Activated naive CD4-positive, alpha-beta T cell treated with anti-CD3 and anti-CD28 coated beads, Interleukin-2, amount 50 U/mL, for 72 hours (primary cell): ENCODE measurements around the gene EIF3L. TPM values are rescaled to one million over a fixed set of nuclear protein-coding genes. Genes with fewer than 3 reads are reported as not detected.
A peak's percentile ranks its signal among the peaks of the same experiment; 100 is the strongest.
"Not testable (repeated sequence)": the region's sequence is repeated elsewhere in the genome, so short reads cannot be mapped to it uniquely, and the experiment has no call there.

ENCODE experiments used
- ATAC-seq, 2 donors: fragments of 150-1000 bp; cut with Tn5 transposase; 2 replicates each; pipeline ENCODE4 v1.10.0; 2021; ENCODE audit warnings: mild to moderate bottlenecking in 2 of 2, moderate library complexity in 2 of 2
- DNase-seq, 2 donors: peaks; one replicate each; pipeline ENCODE4 v3.0.0; 2021 to 2022; ENCODE audit warnings: low spot score in 2 of 2
- H3K27ac Mint-ChIP-seq, 2 donors: one replicate each; pipeline ENCODE4 v1.8.0; 2022; ENCODE audit warnings: mild to moderate bottlenecking in 2 of 2, mixed read lengths in 2 of 2
- H3K36me3 Mint-ChIP-seq, 2 donors: one replicate each; pipeline ENCODE4 v1.8.0; 2022; ENCODE audit warnings: mixed read lengths in 2 of 2
- H3K9me3 Mint-ChIP-seq, 2 donors: one replicate each; pipeline ENCODE4 v1.8.0; 2022; ENCODE audit warnings: mixed read lengths in 2 of 2
- total RNA-seq, 2 donors: library from RNA; stranded (reverse); gene quantifications; one replicate each; pipeline ENCODE4 v1.2.3, GENCODE V29; 2022

EIF3L gene
- 1,000 to 10,000 TPM in 1 of 2 donors, 100 to 1,000 TPM in 1; 699 to 1,046 TPM for total RNA-seq

DNA sequence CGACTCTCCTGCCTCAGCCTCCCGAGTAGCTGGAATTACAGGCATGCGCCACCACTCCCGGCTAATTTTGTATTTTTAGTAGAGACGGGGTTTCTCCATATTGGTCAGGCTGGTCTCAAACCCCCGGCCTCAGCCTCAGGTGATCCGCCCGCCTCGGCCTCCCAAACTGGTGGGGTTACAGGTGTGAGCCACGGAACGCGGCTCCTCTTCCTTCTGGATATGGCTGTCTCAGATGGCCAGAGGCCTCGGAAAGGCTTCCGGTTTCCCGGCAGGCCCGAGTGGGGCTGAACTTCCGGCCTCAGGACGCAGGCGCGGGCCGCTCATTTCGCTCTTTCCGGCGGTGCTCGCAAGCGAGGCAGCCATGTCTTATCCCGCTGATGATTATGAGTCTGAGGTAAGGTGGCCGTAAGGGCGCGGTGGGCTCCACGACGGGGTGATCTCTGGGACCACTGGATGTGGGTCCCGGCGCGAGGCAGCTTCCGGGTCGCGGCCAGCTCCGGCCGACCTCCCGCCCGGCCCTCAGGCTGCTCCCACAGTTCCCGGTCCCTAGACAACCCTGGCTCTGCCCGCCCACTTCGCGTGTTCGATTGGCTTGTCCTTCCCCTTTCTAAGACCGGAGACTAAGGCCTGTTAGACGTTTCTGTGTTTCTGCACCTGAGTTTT, at the start of gene EIF3L:
Gene EIF3L, plus strand, starts transcription at position 331 of the 663 bp plus-strand sequence. Its CDS starts 31 bp downstream, at position 362.
- Mint-ChIP-seq H3K27ac (peak within 1 kb of the TSS; percentile 100), H3K9me3 (no peaks in the 10 kb centered on the region), H3K36me3 (peaks cover 36 to 47% of the 10 kb centered on the region in 2 donors)
- ATAC-seq (peak; percentile 77 to 79), DNase-seq (peak; percentile 89 to 92)

DNA sequence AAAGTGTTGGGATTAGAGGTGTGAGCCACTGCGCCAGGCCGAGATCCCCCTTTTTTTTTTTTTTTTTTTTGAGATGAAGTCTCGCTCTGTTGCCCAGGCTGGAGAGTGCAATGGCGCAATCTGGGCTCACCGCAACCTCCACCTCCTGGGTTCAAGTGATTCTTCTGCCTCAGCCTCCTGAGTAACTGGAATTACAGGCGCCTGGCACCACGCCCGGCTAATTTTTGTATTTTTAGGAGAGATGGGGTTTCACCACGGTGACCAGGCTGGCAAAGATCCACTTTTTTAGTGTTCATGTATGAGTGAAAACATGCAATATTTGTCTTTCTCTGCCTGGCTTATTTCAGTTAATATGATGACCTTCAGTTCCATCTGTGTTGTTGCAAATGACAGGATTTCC, 49.2 kb upstream of the EIF3L start:
- H3K9me3 Mint-ChIP-seq, ATAC-seq, H3K27ac Mint-ChIP-seq, H3K36me3 Mint-ChIP-seq, DNase-seq: not testable (repeated sequence)

DNA sequence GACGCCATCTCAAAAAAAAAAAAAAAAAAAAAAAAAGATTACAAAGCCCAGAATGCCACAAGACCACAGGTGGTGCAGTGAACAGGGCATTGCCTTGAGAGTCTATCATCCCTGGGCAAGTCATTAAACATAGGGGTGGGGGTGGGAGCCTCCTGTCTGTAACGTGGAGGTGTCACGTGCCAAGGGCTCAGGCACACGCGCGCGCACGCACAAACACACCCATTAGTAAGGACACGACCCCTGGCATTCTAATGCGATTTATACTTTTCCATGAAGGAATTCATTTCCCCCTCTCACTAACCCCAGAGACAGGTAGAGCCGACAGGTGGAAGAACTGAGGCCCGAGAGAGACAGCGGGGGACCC, 47.3 kb upstream of the EIF3L start:
- Mint-ChIP-seq H3K9me3 (no peaks in the 10 kb centered on the region), H3K36me3 (peaks cover 0 to 11% of the 10 kb centered on the region in 2 donors), H3K27ac (no peak overlapping the region)
- DNase-seq: no peak
- no peak for ATAC-seq

DNA sequence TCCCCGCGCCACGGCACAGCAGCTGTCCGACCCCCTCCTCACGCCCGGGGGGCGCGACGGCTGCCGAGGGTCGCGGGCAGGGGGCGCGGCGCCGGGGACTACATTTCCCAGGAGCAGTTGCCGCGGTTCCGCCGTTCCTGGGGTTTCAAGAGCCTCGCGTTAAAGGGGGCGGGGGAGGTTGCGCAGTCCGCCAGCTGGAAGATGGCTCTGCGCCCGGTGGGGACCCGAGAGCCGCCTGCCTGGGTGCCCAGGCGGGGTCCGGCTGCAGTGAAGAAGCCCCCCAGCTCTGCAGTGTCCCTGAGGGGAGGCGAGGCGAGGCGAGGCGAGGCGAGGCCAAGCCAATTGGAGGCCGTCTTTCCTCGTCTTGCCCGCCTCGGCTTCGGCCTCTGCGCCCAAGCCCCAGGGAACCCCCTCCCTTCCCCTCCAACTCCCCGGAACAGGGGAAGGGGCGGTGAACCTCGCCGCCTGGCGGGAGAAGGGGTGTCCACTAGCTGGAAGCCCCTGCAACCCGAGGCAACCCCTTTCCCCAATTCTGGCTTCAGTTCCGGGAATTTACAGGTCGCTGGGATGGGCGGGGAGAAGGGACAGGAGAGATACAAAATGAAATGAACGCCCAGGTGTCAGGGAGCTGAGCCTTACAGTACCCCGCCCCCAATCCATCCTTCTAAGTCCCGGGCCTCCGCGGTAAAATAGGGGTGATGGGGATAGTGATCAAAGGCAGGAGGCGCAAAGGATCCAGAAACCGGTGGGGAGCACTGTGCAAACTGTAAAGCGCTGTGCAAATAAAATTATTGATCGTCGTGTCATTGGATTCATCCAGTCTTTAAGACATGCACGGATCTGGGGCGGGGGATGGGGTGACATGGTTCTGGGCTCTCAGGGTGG, 46.7 kb upstream of the EIF3L start:
- DNase-seq: peak in 1 of 2 donors; percentile 20
- Mint-ChIP-seq H3K27ac (no peak overlapping the region), H3K9me3 (no peaks in the 10 kb centered on the region), H3K36me3 (peaks cover 0 to 11% of the 10 kb centered on the region in 2 donors)
- peak; percentile 24 to 51 for ATAC-seq

DNA sequence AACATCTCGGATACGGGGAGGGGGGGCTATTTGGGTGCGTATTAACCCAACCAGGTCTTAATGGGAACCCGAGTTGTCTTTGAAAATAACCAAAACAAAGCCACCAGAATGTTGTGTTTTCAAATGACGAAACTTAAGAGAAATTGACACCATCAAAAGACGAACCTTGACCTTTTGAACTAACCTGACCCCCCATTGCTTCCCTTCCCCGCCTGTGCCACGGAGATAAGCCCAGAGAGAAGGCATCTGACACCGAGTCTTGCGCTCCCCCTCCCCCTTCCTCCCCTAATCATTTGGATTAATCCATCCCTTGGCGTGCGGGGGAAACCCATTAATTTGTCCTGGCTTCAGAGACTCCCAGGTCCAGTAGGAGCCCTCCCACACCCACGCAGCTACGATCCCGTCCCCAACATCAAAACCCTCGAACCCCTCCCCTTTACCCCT, 46.0 kb upstream of the EIF3L start:
- no peak for DNase-seq
- Mint-ChIP-seq H3K36me3 (peaks cover 0 to 11% of the 10 kb centered on the region in 2 donors), H3K9me3 (no peaks in the 10 kb centered on the region), H3K27ac (no peak overlapping the region)
- no peak for ATAC-seq

DNA sequence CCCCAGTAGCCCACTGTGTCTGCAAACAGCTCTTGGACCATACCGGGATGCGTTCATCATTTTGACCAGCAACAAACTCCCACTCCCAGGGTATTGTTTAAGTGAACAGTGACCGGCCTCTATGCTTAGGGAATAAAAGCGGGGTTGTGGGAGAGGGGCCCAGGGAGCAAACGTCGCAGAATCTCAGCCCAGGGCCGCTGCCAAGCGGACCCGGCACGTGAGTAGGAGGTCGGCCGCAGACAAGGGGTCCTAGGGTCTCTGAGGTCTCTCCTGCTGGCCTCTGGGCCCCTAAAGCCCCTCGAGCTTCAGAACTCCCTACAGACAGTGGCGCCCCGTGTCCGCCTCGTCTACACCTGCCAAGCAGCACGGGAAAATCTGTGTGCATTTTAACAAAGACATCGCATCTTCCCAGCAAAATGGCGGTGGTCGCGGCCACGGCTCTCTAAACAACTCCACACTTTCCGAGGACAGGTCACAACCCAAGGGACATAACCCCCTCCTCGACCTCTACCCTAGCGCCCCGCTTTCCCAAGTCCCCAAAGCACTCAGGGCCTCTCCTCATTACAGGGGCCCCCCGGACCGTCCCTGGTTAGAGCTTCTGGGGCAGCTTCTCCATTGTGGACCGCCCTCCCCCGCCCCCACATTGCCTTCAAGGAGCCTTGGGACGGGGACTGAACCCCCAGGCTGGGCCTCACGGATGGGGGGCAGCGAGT, 45.4 kb upstream of the EIF3L start:
- Mint-ChIP-seq H3K36me3 (peaks cover 0 to 11% of the 10 kb centered on the region in 2 donors), H3K27ac (peak overlapping the region in 1 of 2 donors; percentile 57), H3K9me3 (no peaks in the 10 kb centered on the region)
- ATAC-seq (no peak), DNase-seq (no peak)

DNA sequence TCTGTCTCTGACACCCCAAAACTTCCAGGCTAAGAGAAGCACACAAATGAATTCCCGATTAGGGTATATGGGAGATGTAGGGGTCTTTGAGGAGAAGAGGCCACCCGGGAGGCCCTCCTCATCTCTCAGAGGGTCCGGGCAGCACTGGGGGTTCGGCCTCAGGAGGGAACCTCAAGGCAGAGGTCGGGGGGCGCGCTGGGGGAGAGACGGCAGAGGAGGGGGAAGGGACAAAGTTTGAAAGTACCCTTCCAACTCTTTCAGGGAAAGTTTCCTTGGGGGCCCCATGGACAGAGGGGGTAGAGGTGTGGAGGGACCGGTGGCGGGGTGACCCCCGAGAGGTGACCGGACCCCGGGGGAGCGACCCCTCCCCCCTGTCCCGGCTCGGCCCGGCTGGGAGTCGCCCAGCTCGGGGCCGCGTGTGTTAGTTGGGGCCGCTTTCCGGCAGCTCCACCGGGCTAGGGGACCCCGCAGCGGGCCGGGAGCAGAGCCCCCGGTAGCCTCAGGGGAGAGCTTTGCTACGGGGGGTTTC, 44.8 kb upstream of the EIF3L start:
- Mint-ChIP-seq H3K9me3 (no peaks in the 10 kb centered on the region), H3K27ac (peak overlapping the region in 1 of 2 donors; percentile 57), H3K36me3 (peaks cover 0 to 11% of the 10 kb centered on the region in 2 donors)
- no peak for ATAC-seq
- DNase-seq: no peak

DNA sequence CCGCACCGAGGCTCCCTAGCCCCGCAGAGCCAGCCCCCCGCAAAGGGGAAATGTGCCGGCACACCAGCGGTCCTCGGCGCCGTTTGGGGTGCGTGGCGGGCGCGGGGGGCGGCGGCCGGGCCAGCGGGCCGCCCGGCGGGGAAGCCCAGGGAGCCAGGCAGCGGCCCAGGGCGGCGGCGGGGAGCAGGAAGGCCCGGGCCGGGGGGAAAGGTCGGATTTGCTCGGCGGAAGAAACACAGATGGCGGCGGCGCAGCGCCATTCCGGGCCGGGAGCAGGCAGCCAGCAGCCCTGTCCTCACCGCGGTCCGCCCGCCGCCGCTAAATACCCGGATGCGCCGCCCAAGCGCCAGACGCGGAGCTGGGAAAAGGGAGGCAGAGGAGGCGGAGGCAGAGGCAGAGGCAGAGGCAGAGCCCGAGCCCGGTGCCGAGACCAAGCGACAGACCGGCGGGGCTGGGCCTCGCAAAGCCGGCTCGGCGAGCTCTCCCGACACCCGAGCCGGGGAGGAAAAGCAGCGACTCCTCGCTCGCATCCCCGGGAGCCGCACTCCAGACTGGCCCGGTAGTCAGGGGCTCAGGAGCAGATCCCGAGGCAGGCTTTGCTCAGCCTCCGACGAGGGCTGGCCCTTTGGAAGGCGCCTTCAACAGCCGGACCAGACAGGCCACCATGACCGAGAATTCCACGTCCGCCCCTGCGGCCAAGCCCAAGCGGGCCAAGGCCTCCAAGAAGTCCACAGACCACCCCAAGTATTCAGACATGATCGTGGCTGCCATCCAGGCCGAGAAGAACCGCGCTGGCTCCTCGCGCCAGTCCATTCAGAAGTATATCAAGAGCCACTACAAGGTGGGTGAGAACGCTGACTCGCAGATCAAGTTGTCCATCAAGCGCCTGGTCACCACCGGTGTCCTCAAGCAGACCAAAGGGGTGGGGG, 44.1 kb upstream of the EIF3L start:
- H3K27ac Mint-ChIP-seq: peak overlapping the region in 1 of 2 donors; percentile 47
- no peaks in the 10 kb centered on the region for H3K9me3 Mint-ChIP-seq
- DNase-seq (peak; percentile 74 to 83), ATAC-seq (peak; percentile 39 to 53)
- peaks cover 0 to 11% of the 10 kb centered on the region in 2 donors for H3K36me3 Mint-ChIP-seq

DNA sequence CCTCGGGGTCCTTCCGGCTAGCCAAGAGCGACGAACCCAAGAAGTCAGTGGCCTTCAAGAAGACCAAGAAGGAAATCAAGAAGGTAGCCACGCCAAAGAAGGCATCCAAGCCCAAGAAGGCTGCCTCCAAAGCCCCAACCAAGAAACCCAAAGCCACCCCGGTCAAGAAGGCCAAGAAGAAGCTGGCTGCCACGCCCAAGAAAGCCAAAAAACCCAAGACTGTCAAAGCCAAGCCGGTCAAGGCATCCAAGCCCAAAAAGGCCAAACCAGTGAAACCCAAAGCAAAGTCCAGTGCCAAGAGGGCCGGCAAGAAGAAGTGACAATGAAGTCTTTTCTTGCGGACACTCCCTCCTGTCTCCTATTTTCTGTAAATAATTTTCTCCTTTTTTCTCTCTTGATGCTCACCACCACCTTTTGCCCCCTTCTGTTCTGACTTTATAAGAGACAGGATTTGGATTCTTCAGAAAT, 43.4 kb upstream of the EIF3L start:
- Mint-ChIP-seq H3K36me3 (peaks cover 0 to 11% of the 10 kb centered on the region in 2 donors), H3K9me3 (no peaks in the 10 kb centered on the region), H3K27ac (peak overlapping the region in 1 of 2 donors; percentile 47)
- no peak for ATAC-seq
- DNase-seq: no peak

DNA sequence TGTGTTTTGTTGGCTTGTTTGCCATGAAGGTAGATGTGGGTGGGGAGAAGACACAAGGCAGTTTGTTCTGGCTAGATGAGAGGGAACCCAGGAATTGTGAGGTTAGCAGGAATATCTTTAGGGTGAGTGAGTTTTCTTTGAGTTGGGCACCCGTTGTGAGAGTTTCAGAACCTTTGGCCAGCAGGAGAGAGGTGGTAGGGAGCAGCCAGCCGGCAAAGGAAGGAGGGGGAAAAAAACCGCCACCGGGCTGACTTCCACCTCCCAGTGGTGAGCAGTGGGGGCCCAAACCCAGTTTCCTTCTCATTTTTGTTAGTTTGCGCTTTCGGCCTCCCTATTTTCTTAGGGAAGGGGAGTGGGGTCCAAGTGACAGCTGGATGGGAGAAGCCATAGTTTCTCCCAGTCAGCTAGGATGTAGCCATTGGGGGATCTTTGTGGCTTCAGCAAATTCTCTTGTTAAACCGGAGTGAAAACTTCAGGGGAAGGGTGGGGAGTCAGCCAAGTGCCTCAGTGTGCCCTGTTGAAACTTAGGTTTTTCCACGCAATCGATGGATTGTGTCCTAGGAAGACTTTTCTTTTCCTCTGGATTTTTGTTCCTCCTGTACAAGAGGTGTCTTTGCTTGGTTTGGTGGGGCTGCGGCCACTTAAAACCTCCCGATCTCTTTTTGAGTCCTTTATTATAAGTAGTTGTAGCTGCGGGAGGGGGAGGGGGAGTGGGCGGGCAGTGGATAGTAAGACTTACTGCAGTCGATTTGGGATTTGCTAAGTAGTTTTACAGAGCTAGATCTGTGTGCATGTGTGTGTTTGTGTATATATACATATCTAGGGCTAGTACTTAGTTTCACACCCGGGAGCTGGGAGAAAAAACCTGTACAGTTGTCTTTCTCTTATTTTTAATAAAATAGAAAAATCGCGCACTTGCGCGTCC, 42.5 kb upstream of the EIF3L start:
- ATAC-seq: no peak
- no peak overlapping the region for H3K27ac Mint-ChIP-seq
- H3K36me3 Mint-ChIP-seq: peaks cover 0 to 11% of the 10 kb centered on the region in 2 donors
- no peak for DNase-seq
- H3K9me3 Mint-ChIP-seq: no peaks in the 10 kb centered on the region

DNA sequence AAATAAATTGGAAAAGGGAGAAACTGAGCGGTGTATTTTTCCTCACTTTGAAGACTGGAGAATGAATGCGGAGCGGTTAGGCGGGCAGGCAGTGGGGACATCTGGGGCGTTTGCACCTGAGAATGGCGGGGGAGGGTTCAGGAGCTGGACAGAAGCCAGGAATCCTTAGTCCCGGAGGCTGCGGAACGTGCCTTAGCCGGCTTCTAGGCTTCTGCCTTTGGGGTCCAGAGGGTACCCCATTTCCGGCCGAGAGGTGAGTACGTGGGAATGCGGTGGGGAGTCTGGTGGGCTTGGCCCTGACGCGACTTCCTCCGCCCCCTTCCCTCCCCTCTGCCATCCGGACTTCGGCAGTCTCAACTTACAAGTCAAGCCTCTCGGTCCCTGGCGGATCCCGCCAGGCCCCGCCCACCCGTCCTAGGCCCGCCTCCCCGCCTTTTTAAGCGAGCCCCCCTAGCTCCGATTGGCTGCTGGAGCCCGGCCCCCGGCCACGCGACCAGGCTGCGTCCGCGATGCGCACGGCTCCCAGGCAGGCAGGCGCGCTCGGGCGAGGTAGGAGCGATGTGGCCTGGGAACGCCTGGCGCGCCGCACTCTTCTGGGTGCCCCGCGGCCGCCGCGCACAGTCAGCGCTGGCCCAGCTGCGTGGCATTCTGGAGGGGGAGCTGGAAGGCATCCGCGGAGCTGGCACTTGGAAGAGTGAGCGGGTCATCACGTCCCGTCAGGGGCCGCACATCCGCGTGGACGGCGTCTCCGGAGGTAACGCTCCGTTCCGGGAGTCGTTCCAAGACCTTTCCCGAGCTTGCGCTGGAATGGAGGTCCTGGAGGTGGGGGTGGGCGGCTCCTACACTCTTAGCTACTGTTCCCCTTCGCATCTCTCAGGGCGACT, 41.6 kb upstream of the EIF3L start, which contains the start of gene GCAT:
Gene GCAT, plus strand, starts transcription at position 525 of the 884 bp plus-strand sequence. Its CDS starts 34 bp downstream, at position 559.
- DNase-seq (peak; percentile 86 to 92), ATAC-seq (peak; percentile 93 to 96)
- Mint-ChIP-seq H3K27ac (no peak within 1 kb of the TSS), H3K9me3 (no peaks in the 10 kb centered on the region), H3K36me3 (peaks cover 0 to 11% of the 10 kb centered on the region in 2 donors)

DNA sequence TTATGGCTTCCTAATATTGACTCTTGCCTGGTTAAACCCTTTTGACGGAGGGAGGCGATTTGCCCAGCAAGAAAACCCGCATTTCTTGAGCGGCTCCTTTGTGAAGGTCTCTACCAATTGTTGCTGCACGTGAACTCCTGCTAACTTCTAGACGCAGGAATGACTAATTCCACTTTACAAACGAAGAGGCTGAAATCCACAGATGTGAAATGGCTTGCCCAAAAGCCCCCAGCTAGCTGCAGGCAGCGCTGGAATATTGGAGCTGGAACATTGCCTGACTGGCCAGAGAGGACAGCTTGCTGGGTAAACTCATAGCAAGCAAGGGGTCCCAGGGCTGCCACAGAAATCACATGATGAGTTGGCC, 40.9 kb upstream of the EIF3L start:
- ATAC-seq: no peak
- no peak overlapping the region for H3K27ac Mint-ChIP-seq
- peaks cover 0 to 11% of the 10 kb centered on the region in 2 donors for H3K36me3 Mint-ChIP-seq
- DNase-seq: no peak
- no peaks in the 10 kb centered on the region for H3K9me3 Mint-ChIP-seq

DNA sequence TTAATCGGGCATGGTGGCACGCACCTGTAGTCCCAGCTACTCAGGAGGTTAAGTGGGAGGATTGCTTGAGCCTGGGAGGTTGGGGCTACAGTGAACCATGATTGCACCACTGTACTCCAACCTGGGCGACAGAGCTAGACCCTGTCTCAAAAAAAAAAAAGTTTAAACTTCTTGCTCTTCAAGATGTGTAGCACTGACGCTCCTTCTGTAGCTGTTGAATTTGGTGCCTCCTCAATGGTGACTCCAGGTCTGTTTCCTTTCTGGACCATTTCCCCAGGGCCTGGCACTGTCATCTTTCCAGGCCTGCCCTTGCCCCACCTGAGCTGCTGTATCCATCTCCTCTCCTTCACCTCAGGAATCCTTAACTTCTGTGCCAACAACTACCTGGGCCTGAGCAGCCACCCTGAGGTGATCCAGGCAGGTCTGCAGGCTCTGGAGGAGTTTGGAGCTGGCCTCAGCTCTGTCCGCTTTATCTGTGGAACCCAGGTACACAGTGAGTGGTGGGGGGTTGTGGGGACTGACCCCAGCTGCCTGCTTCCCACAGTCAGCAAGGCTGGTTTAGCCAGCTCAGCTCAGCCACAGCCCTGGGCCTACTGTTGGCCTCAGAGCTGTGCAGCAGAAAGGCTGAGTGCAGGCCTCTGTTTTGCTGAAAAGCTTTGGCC, 39.4 kb upstream of the EIF3L start:
- DNase-seq (no peak), ATAC-seq (no peak)
- Mint-ChIP-seq H3K36me3 (peaks cover 0 to 11% of the 10 kb centered on the region in 2 donors), H3K27ac (no peak overlapping the region), H3K9me3 (no peaks in the 10 kb centered on the region)
